Mucosa of descending colon (tissue), 3 donors: ENCODE results near the gene GPLD1. TPM values are rescaled to one million over a fixed set of nuclear protein-coding genes. Genes with fewer than 3 reads are reported as not detected.
"Not testable (repeated sequence)": the region's sequence is repeated elsewhere in the genome, so short reads cannot be mapped to it uniquely, and the experiment has no call there.

ENCODE experiments used
- ATAC-seq: fragments of 200-7000 bp; cut with Tn5 transposase; one replicate; pipeline ENCODE4 v1.9.1; 2020; ENCODE audit warnings: mild to moderate bottlenecking, moderate library complexity
- DNase-seq, 3 donors: peaks; one replicate each; pipeline ENCODE4 v3.0.0-alpha.2; 2020
- H3K36me3 ChIP-seq: fragments of 200-600 bp; one replicate; pipeline ENCODE4 v1.8.0; 2021; ENCODE audit warnings: low read depth, mild to moderate bottlenecking
- H3K4me1 ChIP-seq: fragments of 200-600 bp; one replicate; pipeline ENCODE4 v1.8.0; 2021; ENCODE audit warnings: low read depth, mild to moderate bottlenecking
- H3K4me3 ChIP-seq: fragments of 200-600 bp; one replicate; pipeline ENCODE4 v1.8.0; 2021; ENCODE audit warnings: mild to moderate bottlenecking
- H3K9me3 ChIP-seq: fragments of 200-600 bp; one replicate; pipeline ENCODE4 v1.8.0; 2021; ENCODE audit warnings: mild to moderate bottlenecking
- intact Hi-C, 2 donors: fragments of 100-400 bp; cut with DNase I in 1 of 2; cut with micrococcal nuclease in 1 of 2; formaldehyde crosslinking; loops; one replicate each; pipeline versions ENCODE4 v1.11.0 to v1.11.1; 2022; cut with DNase I, micrococcal nuclease
- total RNA-seq, 3 donors: library from RNA; stranded (reverse); fragmentation: NEBNext Ultra II Directional in 2 of 3; extraction: Animal tissue kit (Norgen Biotek cat#: 25700) in 2 of 3; gene quantifications; one replicate each; pipeline versions ENCODE4 v1.2.1 to v1.2.4, GENCODE V29; 2021 to 2023
- TF ChIP-seq, protein P1 (sequence below): fragments of 200-600 bp; IDR thresholded peaks from one replicate; pipeline ENCODE4 v1.8.0; 2022; ENCODE audit warnings: antibody characterized with exemption, mild to moderate bottlenecking
- donor health status: DM: no; HTN: no; CAD: no; lungs with moderate emphysema.
- donor health status: DM: no; HTN: no; CAD: no.
- donor health status: DM: no; HTN: yes; CAD: no.

GPLD1 gene
- total RNA-seq, 3 donors from 2014 or later, result 0.36 to 5.8 (median 1.8) TPM

DNA sequence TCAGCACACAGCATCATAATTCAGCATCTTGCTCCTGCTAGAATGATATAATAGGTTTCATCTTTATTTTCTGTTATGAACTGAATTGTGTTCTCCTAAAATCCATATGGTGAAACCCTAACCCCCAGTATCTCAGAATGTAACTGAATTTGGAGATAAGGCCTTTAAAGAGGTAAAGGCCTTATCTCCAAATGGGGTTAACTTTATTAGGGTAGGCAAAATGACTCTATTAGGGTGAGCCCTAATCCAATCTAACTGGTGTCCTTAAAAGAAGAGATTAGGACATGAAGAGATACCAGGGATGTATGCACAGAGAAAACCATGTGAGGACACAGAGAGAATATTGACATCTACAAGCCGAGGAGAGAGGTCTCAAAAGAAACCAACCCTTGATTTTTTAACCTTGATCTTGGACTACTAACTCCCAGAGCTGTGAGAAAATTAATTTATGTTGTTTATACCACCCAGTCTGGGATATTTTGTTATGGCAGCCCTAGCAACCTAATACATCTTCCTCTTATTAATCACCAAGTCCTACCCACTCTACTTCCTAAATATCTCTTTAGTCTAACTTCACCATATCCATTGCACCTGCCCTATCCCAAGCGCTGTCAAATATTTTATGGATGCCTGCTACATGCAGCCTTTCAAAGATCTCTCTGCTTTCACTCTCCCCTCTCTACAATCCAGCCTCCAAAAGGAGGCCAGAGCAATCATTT lies 95.2 kb downstream of the GPLD1 start:
- TF ChIP-seq, protein P1, sequence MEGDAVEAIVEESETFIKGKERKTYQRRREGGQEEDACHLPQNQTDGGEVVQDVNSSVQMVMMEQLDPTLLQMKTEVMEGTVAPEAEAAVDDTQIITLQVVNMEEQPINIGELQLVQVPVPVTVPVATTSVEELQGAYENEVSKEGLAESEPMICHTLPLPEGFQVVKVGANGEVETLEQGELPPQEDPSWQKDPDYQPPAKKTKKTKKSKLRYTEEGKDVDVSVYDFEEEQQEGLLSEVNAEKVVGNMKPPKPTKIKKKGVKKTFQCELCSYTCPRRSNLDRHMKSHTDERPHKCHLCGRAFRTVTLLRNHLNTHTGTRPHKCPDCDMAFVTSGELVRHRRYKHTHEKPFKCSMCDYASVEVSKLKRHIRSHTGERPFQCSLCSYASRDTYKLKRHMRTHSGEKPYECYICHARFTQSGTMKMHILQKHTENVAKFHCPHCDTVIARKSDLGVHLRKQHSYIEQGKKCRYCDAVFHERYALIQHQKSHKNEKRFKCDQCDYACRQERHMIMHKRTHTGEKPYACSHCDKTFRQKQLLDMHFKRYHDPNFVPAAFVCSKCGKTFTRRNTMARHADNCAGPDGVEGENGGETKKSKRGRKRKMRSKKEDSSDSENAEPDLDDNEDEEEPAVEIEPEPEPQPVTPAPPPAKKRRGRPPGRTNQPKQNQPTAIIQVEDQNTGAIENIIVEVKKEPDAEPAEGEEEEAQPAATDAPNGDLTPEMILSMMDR, result no peak
- H3K9me3 ChIP-seq, result no peaks in the 10 kb centered on the region
- no peaks in the 10 kb centered on the region for H3K4me1 ChIP-seq
- H3K4me3 ChIP-seq, result no peak overlapping the region
- DNase-seq, result no peak
- H3K36me3 ChIP-seq, result no peaks in the 10 kb centered on the region
- intact Hi-C loops, result no loop called here
- ATAC-seq, result no peak

DNA sequence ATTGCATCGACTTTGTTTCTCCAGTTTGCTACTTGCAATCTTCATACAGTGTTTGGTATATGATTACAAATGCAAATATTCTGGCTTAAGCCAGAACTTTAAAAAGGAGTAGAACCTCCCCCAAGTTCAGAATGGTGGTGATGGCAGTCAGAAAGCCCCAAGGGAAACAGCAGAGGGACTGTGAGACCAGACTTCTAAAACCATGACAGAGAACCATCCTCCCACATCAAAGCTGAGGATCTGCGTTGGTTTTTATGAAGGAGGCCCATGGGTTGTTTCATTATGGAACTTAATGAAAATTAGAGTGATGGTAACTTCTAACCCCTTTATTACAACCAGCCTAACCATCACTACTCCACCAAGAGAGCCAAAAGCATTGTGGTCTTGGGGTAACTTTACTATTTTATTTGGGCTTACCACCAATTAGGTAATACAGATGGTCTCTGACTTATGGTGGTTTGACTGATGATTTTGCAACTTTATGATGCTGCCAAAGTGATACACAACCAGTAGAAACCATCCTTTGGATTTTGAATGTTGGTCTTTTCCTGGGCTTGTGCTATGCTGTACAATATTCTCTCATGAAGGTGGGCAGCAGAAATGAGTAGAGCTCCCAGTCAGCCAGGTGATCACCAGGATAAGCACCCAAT lies 97.5 kb downstream of the GPLD1 start:
- no peaks in the 10 kb centered on the region for H3K36me3 ChIP-seq
- no peaks in the 10 kb centered on the region for H3K9me3 ChIP-seq
- TF ChIP-seq, protein P1, result no peak
- intact Hi-C loops, result no loop called here
- no peak for DNase-seq
- H3K4me1 ChIP-seq, result no peaks in the 10 kb centered on the region
- no peak overlapping the region for H3K4me3 ChIP-seq
- ATAC-seq, result no peak

DNA sequence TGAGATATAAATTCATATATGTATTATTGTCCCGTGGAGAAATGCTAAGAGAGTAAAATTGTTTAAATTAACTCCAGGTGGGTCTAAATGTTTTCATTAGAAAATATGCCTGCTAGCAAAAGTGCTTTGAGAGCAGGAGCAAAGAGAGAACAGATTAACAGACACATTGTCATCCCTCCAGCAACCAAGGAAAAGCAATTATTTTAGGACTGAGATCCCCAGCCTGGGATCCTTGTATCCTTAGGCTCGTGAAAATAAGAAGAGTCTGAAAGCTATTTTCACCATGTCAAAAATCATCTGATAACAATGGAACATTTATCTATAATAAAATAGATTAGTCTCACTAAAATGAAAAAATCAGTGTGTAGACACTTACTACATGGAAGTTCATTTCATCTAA lies 98.2 kb downstream of the GPLD1 start:
- no peaks in the 10 kb centered on the region for H3K4me1 ChIP-seq
- no peak for ATAC-seq
- no peak overlapping the region for H3K4me3 ChIP-seq
- DNase-seq, result no peak
- intact Hi-C loops, result no loop called here
- TF ChIP-seq, protein P1, result no peak
- no peaks in the 10 kb centered on the region for H3K9me3 ChIP-seq
- H3K36me3 ChIP-seq, result no peaks in the 10 kb centered on the region

DNA sequence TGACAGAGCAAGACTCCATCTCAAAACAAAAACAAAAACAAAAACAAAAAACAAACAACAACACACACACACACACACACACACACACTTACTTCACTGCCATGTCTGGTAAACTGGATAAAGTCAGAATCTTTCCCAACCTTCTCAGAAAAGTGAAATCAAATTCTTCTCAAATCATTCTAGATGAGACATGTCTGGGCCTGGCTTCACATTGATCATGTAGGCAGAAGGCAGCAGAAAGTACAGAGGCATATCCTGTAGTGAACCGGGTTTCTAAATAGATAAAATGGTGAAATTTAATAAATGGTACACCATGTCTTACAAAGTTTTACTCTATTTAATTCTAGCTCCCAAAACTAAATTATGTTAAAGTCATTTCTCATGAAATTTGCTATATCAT lies 101.6 kb downstream of the GPLD1 start:
- no peak for DNase-seq
- ATAC-seq, result no peak
- no peaks in the 10 kb centered on the region for H3K36me3 ChIP-seq
- intact Hi-C loops, result loop anchor here in 1 of 2 donors (5.0 kb wide), 1 partner anchor 106 kb away; no protein-coding TSS in a partner anchor
- no peaks in the 10 kb centered on the region for H3K9me3 ChIP-seq
- no peaks in the 10 kb centered on the region for H3K4me1 ChIP-seq
- TF ChIP-seq, protein P1, result no peak
- no peak overlapping the region for H3K4me3 ChIP-seq

DNA sequence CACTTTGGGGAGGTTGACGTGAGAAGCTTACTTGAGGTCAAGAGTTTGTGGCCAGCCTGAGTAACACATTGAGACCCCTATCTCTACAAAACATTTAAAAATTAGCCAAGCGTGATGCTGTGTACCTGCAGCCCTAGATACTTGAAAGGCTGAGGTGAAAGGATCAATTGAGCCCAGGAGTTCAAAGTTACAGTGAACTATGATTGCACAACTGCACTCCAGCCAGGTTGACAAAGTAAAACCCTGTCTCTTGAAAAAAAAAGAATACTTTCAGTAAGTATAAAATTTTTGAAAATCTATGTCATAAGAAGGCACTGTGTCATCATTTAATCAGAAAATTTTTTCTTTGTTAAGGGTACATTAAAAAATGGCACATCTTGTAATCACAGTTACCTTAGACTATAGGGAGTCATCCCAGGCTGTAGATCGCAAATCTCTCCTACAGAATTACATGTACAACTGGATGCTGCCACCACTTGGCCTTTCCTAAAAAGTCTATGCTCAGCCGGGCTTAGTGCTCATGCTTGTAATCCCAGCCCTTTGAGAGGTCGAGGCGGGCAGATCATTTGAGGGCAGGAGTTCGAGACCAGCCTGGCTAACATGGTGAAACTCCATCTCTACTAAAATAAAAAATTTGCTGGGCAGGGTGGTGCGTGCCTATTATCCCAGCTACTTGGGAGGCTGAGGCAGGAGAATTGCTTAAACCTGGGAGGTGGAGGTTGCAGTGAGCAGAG lies 103.7 kb downstream of the GPLD1 start:
- TF ChIP-seq, protein P1, result no peak
- intact Hi-C loops, result loop anchor here in 1 of 2 donors (5.0 kb wide), 1 partner anchor 103 kb away; no protein-coding TSS in a partner anchor
- H3K4me1 ChIP-seq, result no peaks in the 10 kb centered on the region
- DNase-seq, result no peak
- no peak for ATAC-seq
- no peak overlapping the region for H3K4me3 ChIP-seq
- no peaks in the 10 kb centered on the region for H3K9me3 ChIP-seq
- H3K36me3 ChIP-seq, result no peaks in the 10 kb centered on the region

DNA sequence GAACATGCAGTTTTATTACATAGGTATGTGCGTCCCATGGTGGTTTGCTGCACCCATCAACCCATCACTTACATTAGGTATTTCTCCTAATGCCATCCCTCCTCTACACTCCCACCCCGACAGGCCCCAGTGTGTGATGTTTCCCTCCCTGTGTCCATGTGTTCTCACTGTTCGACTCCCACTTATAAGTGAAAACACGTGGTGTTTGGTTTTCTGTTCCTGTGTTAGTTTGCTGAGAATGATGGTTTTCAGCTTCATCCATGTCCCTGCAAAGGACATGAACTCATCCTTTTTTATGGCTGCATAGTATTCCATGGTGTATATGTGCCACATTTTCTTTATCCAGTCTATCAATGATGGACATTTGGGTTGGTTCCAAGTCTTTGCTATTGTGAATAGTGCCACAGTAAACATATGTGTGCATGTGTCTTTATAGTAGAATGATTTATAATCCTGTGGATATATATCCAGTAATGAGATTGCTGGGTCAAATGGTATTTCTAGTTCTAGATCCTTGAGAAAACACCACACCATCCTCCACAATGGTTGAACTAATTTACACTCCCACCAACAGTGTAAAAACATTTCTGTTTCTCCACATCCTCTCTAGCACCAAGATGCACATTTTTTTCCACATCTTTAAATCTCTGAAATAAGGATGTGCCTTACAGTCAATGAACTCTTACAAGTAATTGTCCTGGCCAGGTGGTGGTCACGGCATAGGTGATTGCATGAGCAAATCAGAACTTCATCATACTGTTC lies 104.8 kb downstream of the GPLD1 start:
- intact Hi-C loops, result loop anchor here in 1 of 2 donors (5.0 kb wide), 1 partner anchor 102 kb away; no protein-coding TSS in a partner anchor
- H3K9me3 ChIP-seq, H3K4me3 ChIP-seq, ATAC-seq, H3K36me3 ChIP-seq, H3K4me1 ChIP-seq, DNase-seq: not testable (repeated sequence)

DNA sequence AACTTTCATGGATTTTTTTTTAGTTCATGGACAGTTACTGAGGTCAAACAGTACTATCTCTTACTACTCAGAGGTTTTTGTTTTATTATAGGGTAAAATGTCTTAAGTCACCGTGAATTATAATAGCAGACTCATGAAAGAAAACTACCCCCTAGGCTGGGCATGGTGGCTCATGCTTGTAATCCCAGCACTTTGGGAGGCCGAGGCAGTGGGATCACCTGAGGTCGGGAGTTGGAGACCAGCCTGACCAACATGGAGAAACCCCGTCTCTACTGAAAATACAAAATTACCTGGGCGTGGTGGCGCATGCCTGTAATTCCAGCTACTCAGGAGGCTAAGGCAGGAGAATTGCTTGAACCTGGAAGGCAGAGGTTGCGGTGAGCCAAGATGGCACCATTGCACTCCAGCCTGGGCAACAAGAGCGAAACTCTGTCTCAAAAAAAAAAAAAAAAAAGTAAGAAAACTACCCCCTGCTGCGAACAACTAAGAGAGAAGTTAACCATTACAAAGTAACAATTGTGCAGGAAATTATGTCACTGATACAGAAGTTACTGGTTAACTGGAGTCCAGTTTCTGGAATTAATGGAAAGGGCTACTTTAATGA lies 106.4 kb downstream of the GPLD1 start:
- intact Hi-C loops, H3K4me1 ChIP-seq, H3K36me3 ChIP-seq, ATAC-seq, DNase-seq, H3K9me3 ChIP-seq, H3K4me3 ChIP-seq: not testable (repeated sequence)
